Thymus (tissue), 11 donors: Measurements from ENCODE around the gene GON4L. TPM values are rescaled to one million over a fixed set of nuclear protein-coding genes. Genes with fewer than 3 reads are reported as not detected.
"Not testable (repeated sequence)": the region's sequence is repeated elsewhere in the genome, so short reads cannot be mapped to it uniquely, and the experiment has no call there.

Experiments
- DNase-seq, 9 donors: peaks; one replicate each; pipeline ENCODE4 v3.0.0-alpha.2; 2013; ENCODE audit warnings: low spot score in 9 of 9, low read depth in 6 of 9, missing footprints in 1 of 9
- H3K27ac ChIP-seq, 2 donors: one replicate each; pipeline ENCODE4 v1.5.1; 2013; ENCODE audit warnings: control low read depth in 1 of 2, low read depth in 1 of 2, low read length in 1 of 2, mild to moderate bottlenecking in 1 of 2, moderate library complexity in 1 of 2
- H3K27me3 ChIP-seq, 2 donors: one replicate each; pipeline ENCODE4 v1.5.1; 2013; ENCODE audit warnings: low read length in 1 of 2; ENCODE audit not compliant: control insufficient read depth in 2 of 2, insufficient read depth in 1 of 2
- H3K36me3 ChIP-seq, 2 donors: one replicate each; pipeline ENCODE4 v1.5.1; 2013; ENCODE audit warnings: low read length in 1 of 2, mild to moderate bottlenecking in 1 of 2, moderate library complexity in 1 of 2; ENCODE audit not compliant: control insufficient read depth in 2 of 2, insufficient read depth in 2 of 2
- H3K4me1 ChIP-seq, 2 donors: one replicate each; pipeline ENCODE4 v1.5.1; 2013; ENCODE audit warnings: low read length in 2 of 2; ENCODE audit not compliant: control insufficient read depth in 2 of 2, insufficient read depth in 2 of 2
- H3K4me3 ChIP-seq, 2 donors: one replicate each; pipeline ENCODE4 v1.5.1; 2013; ENCODE audit warnings: low read length in 2 of 2, control low read depth in 1 of 2, mild to moderate bottlenecking in 1 of 2
- H3K9me3 ChIP-seq, 2 donors: one replicate each; pipeline ENCODE4 v1.5.1; 2013; ENCODE audit warnings: low read length in 1 of 2, mild to moderate bottlenecking in 1 of 2; ENCODE audit not compliant: control insufficient read depth in 2 of 2, insufficient read depth in 1 of 2
- WGBS: extraction: QIAGEN DNeasy Blood & Tissue Kit; methylation state at CpG from one replicate; pipeline ENCODE4 v1.1.7; 2013; 5-methylcytosine and 5-hydroxymethylcytosine counted together
- polyA plus RNA-seq: library from polyadenylated mRNA; stranded (reverse); fragments of 200-250 nt; gene quantifications from one replicate; pipeline ENCODE4 v1.2.3, GENCODE V29; 2013
- total RNA-seq: library from RNA; stranded (reverse); fragments of 120-200 nt; gene quantifications from one replicate; pipeline ENCODE4 v1.2.4, GENCODE V29; 2013
- donor health status: healthy.

Gene GON4L
- total and polyA plus RNA-seq, 2 donors = 31.6 to 33.0 TPM

- Histone ChIP-seq H3K27me3 (no peaks in the 10 kb centered on the region), H3K27ac (no peak overlapping the region), H3K4me3 (no peak overlapping the region), H3K4me1 (no peaks in the 10 kb centered on the region), H3K9me3 (peaks cover 0 to 9% of the 10 kb centered on the region in 2 donors), H3K36me3 (peaks cover 4 to 5% of the 10 kb centered on the region in 2 donors)
- DNase-seq = no peak
- 98% methylated on average over 5 of the region's 5 CpGs for WGBS
Measured at GRCh38 chr1:155706139-155706538, 150.9 kb downstream of the GON4L start.

- DNase-seq = not testable (repeated sequence)
- WGBS = 97% methylated on average over 5 of the region's 5 CpGs
Measured at GRCh38 chr1:155704414-155704813, 152.6 kb downstream of the GON4L start.

GRCh38 chr1:155703216-155703615, 153.8 kb downstream of the GON4L start:
- 97% methylated on average over 6 of the region's 6 CpGs for WGBS
- H3K4me1 ChIP-seq = no peaks in the 10 kb centered on the region
- H3K4me3 ChIP-seq = no peak overlapping the region
- no peaks in the 10 kb centered on the region for H3K9me3 ChIP-seq
- H3K36me3 ChIP-seq = peaks cover 0 to 2% of the 10 kb centered on the region in 2 donors
- no peak overlapping the region for H3K27ac ChIP-seq
- no peak for DNase-seq
- no peaks in the 10 kb centered on the region for H3K27me3 ChIP-seq

More at GRCh38 chr1:155704414-155704813, 152.6 kb downstream of the GON4L start:
- not testable (repeated sequence) for H3K27me3 ChIP-seq, H3K4me3 ChIP-seq, H3K36me3 ChIP-seq, H3K27ac ChIP-seq, H3K9me3 ChIP-seq, H3K4me1 ChIP-seq

- not testable (repeated sequence) for DNase-seq, H3K9me3 ChIP-seq, H3K27ac ChIP-seq, H3K27me3 ChIP-seq, H3K4me3 ChIP-seq, H3K4me1 ChIP-seq, H3K36me3 ChIP-seq
- 45% methylated on average over 2 of the region's 2 CpGs for WGBS
Measured at GRCh38 chr1:155701675-155702074, 155.3 kb downstream of the GON4L start.

Other genes with a start within 250 kb of the GON4L start
- gene MSTO1, start 247.0 kb downstream of the GON4L start, total RNA-seq = 12.8 TPM
- gene MSTO1, start 247.0 kb downstream of the GON4L start, polyA plus RNA-seq = 26.0 TPM
- gene YY1AP1, start 168.4 kb downstream of the GON4L start, total RNA-seq = 109 TPM
- 46.0 TPM for gene YY1AP1, start 168.4 kb downstream of the GON4L start, polyA plus RNA-seq
- gene DAP3, start 168.1 kb downstream of the GON4L start, total RNA-seq = 63.7 TPM
- gene DAP3, start 168.1 kb downstream of the GON4L start, polyA plus RNA-seq = 156 TPM
- gene SYT11, start 2.4 kb upstream of the GON4L start, total RNA-seq = 3.6 TPM
- gene SYT11, start 2.4 kb upstream of the GON4L start, polyA plus RNA-seq = 3.3 TPM
- 24.4 TPM for gene RIT1, start 54.1 kb upstream of the GON4L start, total RNA-seq
- gene RIT1, start 54.1 kb upstream of the GON4L start, polyA plus RNA-seq = 17.2 TPM
- 31.3 TPM for gene KHDC4, start 77.2 kb upstream of the GON4L start, total RNA-seq
- 45.8 TPM for gene KHDC4, start 77.2 kb upstream of the GON4L start, polyA plus RNA-seq
- gene RXFP4, start 84.4 kb upstream of the GON4L start, total RNA-seq = not detected
- gene RXFP4, start 84.4 kb upstream of the GON4L start, polyA plus RNA-seq = 0.18 TPM
- 42.3 TPM for gene ARHGEF2, start 121.3 kb upstream of the GON4L start, total RNA-seq
- 58.5 TPM for gene ARHGEF2, start 121.3 kb upstream of the GON4L start, polyA plus RNA-seq
- 262 TPM for gene SSR2, start 163.7 kb upstream of the GON4L start, total RNA-seq
- gene SSR2, start 163.7 kb upstream of the GON4L start, polyA plus RNA-seq = 251 TPM
- 10.4 TPM for gene UBQLN4, start 196.6 kb upstream of the GON4L start, total RNA-seq
- 15.1 TPM for gene UBQLN4, start 196.6 kb upstream of the GON4L start, polyA plus RNA-seq
- gene LAMTOR2, start 197.6 kb upstream of the GON4L start, total RNA-seq = 75.9 TPM
- 82.2 TPM for gene LAMTOR2, start 197.6 kb upstream of the GON4L start, polyA plus RNA-seq
- 17.6 TPM for gene RAB25, start 203.9 kb upstream of the GON4L start, total RNA-seq
- gene RAB25, start 203.9 kb upstream of the GON4L start, polyA plus RNA-seq = 43.1 TPM
- 1.3 TPM for gene MEX3A, start 225.3 kb upstream of the GON4L start, total RNA-seq
- gene MEX3A, start 225.3 kb upstream of the GON4L start, polyA plus RNA-seq = 0.55 TPM